Measurements from ENCODE around the gene FRMD4A.

FRMD4A gene

GRCh38 chr10:13658871-13659685 is 671.6 kb downstream of the FRMD4A start:
- peak; percentile 23 for DNase-seq (ENCODE audit: low read depth, low spot score)

GRCh38 chr10:13658264-13658663 is 672.5 kb downstream of the FRMD4A start:
- DNase-seq (ENCODE audit: low read depth, low spot score): no peak

- no peak for DNase-seq (ENCODE audit: low read depth, low spot score)
Measured at GRCh38 chr10:13657101-13657680, 673.5 kb downstream of the FRMD4A start.

- no peak for DNase-seq (ENCODE audit: low read depth, low spot score)
Measured at GRCh38 chr10:13656337-13657100, 674.2 kb downstream of the FRMD4A start.

- DNase-seq (ENCODE audit: low read depth, low spot score): no peak
Measured at GRCh38 chr10:13654846-13655245, 675.9 kb downstream of the FRMD4A start.

- no peak for DNase-seq (ENCODE audit: low read depth, low spot score)
Measured at GRCh38 chr10:13654118-13654830, 676.5 kb downstream of the FRMD4A start.

GRCh38 chr10:13652860-13653259 is 677.9 kb downstream of the FRMD4A start:
- no peak for DNase-seq (ENCODE audit: low read depth, low spot score)

GRCh38 chr10:13651969-13652720 is 678.6 kb downstream of the FRMD4A start:
- no peak for DNase-seq (ENCODE audit: low read depth, low spot score)

GRCh38 chr10:13650961-13651360 is 679.8 kb downstream of the FRMD4A start:
- DNase-seq (ENCODE audit: low read depth, low spot score): no peak

- no peak for DNase-seq (ENCODE audit: low read depth, low spot score)
Measured at GRCh38 chr10:13649844-13650520, 680.7 kb downstream of the FRMD4A start.

GRCh38 chr10:13648425-13648824 is 682.3 kb downstream of the FRMD4A start:
- no peak for DNase-seq (ENCODE audit: low read depth, low spot score)

GRCh38 chr10:13644866-13645265 is 685.9 kb downstream of the FRMD4A start:
- DNase-seq (ENCODE audit: low read depth, low spot score): no peak

GRCh38 chr10:13643016-13643415 is 687.7 kb downstream of the FRMD4A start:
- DNase-seq (ENCODE audit: low read depth, low spot score): no peak

- DNase-seq (ENCODE audit: low read depth, low spot score): no peak
Measured at GRCh38 chr10:13642293-13642692, 688.4 kb downstream of the FRMD4A start.

- DNase-seq (ENCODE audit: low read depth, low spot score): no peak
Measured at GRCh38 chr10:13637894-13638293, 692.8 kb downstream of the FRMD4A start.

- no peak for DNase-seq (ENCODE audit: low read depth, low spot score)
Measured at GRCh38 chr10:13637303-13637856, 693.3 kb downstream of the FRMD4A start.

- DNase-seq (ENCODE audit: low read depth, low spot score): no peak
Measured at GRCh38 chr10:13636776-13637175, 693.9 kb downstream of the FRMD4A start.

- DNase-seq (ENCODE audit: low read depth, low spot score): no peak
Measured at GRCh38 chr10:13634207-13634606, 696.5 kb downstream of the FRMD4A start.

- DNase-seq (ENCODE audit: low read depth, low spot score): no peak
Measured at GRCh38 chr10:13633689-13634088, 697.0 kb downstream of the FRMD4A start.

GRCh38 chr10:13632884-13633440 is 697.8 kb downstream of the FRMD4A start:
- no peak for DNase-seq (ENCODE audit: low read depth, low spot score)

Measured in astrocyte of the hippocampus (primary cell).